ENCODE measurements around the gene SPART.

The SPART gene

GRCh38 chr13:36343766-36344165 is 2.4 kb downstream of the SPART start:
- H3K9ac ChIP-seq (ENCODE audit: low read depth, low read length, poor library complexity, severe bottlenecking), result peak overlapping the region; percentile 23
- peak overlapping the region; percentile 62 for H3K4me2 ChIP-seq (ENCODE audit: low read depth, low read length, poor library complexity, severe bottlenecking)

GRCh38 chr13:36342715-36343114 is 3.5 kb downstream of the SPART start:
- H3K4me1 ChIP-seq (ENCODE audit: insufficient read depth, low read length, poor library complexity, severe bottlenecking), result no peaks in the 10 kb centered on the region
- no peak for TF ChIP-seq EZH2phosphoT487 (IDR thresholded peaks at IDR 0.05; ENCODE audit: borderline replicate concordance)
- TF ChIP-seq, protein P1, sequence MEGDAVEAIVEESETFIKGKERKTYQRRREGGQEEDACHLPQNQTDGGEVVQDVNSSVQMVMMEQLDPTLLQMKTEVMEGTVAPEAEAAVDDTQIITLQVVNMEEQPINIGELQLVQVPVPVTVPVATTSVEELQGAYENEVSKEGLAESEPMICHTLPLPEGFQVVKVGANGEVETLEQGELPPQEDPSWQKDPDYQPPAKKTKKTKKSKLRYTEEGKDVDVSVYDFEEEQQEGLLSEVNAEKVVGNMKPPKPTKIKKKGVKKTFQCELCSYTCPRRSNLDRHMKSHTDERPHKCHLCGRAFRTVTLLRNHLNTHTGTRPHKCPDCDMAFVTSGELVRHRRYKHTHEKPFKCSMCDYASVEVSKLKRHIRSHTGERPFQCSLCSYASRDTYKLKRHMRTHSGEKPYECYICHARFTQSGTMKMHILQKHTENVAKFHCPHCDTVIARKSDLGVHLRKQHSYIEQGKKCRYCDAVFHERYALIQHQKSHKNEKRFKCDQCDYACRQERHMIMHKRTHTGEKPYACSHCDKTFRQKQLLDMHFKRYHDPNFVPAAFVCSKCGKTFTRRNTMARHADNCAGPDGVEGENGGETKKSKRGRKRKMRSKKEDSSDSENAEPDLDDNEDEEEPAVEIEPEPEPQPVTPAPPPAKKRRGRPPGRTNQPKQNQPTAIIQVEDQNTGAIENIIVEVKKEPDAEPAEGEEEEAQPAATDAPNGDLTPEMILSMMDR (conservative IDR thresholded peaks at IDR 0.05; ENCODE audit: low read length), result no peak
- no peaks in the 10 kb centered on the region for H3F3A ChIP-seq (ENCODE audit: low read depth)
- no peak overlapping the region for H3K4me3 ChIP-seq (ENCODE audit: low read length, poor library complexity, severe bottlenecking)
- no peaks in the 10 kb centered on the region for H3K9me3 ChIP-seq (ENCODE audit: insufficient read depth, low read depth, low read length)
- peaks cover 51% of the 10 kb centered on the region for H3K79me2 ChIP-seq (ENCODE audit: insufficient read depth, low read length)
- no peaks in the 10 kb centered on the region for H4K20me1 ChIP-seq (ENCODE audit: insufficient read depth, low read length, poor library complexity, severe bottlenecking)
- H3K9me2 ChIP-seq (replicated peaks; ENCODE audit: low read depth, low read length), result no peaks in the 10 kb centered on the region
- H3K36me3 ChIP-seq (ENCODE audit: insufficient read depth, low read length), result no peaks in the 10 kb centered on the region
- H2AFZ ChIP-seq (ENCODE audit: low read length), result no peak overlapping the region
- peak overlapping the region; percentile 62 for H3K4me2 ChIP-seq (ENCODE audit: low read depth, low read length, poor library complexity, severe bottlenecking)
- H3K27me3 ChIP-seq (ENCODE audit: insufficient read depth, low read length, poor library complexity, severe bottlenecking), result no peaks in the 10 kb centered on the region
- H3K9ac ChIP-seq (ENCODE audit: low read depth, low read length, poor library complexity, severe bottlenecking), result no peak overlapping the region

More at GRCh38 chr13:36343766-36344165, 2.4 kb downstream of the SPART start:
- no peaks in the 10 kb centered on the region for H3K36me3 ChIP-seq (ENCODE audit: insufficient read depth, low read length)
- H3K4me1 ChIP-seq (ENCODE audit: insufficient read depth, low read length, poor library complexity, severe bottlenecking), result no peaks in the 10 kb centered on the region
- H4K20me1 ChIP-seq (ENCODE audit: insufficient read depth, low read length, poor library complexity, severe bottlenecking), result no peaks in the 10 kb centered on the region
- H2AFZ ChIP-seq (ENCODE audit: low read length), result no peak overlapping the region
- H3F3A ChIP-seq (ENCODE audit: low read depth), result no peaks in the 10 kb centered on the region
- peaks cover 41% of the 10 kb centered on the region for H3K79me2 ChIP-seq (ENCODE audit: insufficient read depth, low read length)
- TF ChIP-seq, protein P1 (conservative IDR thresholded peaks at IDR 0.05; ENCODE audit: low read length), result no peak
- TF ChIP-seq EZH2phosphoT487 (IDR thresholded peaks at IDR 0.05; ENCODE audit: borderline replicate concordance), result no peak
- no peaks in the 10 kb centered on the region for H3K9me2 ChIP-seq (replicated peaks; ENCODE audit: low read depth, low read length)
- peak overlapping the region; percentile 80 for H3K4me3 ChIP-seq (ENCODE audit: low read length, poor library complexity, severe bottlenecking)
- H3K27me3 ChIP-seq (ENCODE audit: insufficient read depth, low read length, poor library complexity, severe bottlenecking), result no peaks in the 10 kb centered on the region
- H3K9me3 ChIP-seq (ENCODE audit: insufficient read depth, low read depth, low read length), result no peaks in the 10 kb centered on the region

DNA sequence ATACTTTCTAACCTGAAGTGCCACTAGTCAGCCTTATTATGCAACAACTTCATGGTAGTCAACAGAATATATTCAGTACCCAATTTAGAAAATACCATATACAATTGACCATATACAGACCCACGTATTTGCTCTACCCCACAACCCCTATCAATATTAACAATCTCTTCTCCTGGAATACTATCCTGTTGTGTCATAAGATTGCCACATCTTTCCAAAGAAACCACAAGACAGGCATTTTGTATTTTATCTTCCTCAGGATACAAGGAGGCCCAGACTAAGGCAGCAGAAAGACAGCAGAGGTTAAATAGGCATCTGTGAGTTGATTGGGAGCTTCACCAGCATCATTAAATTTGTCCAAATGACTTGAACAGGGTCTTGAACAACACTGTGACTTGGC is 4.5 kb downstream of the SPART start:
- peaks cover 2% of the 10 kb centered on the region for H4K20me1 ChIP-seq (ENCODE audit: insufficient read depth, low read length, poor library complexity, severe bottlenecking)
- TF ChIP-seq, protein P1 (conservative IDR thresholded peaks at IDR 0.05; ENCODE audit: low read length), result no peak
- no peak for TF ChIP-seq EZH2phosphoT487 (IDR thresholded peaks at IDR 0.05; ENCODE audit: borderline replicate concordance)
- H2AFZ ChIP-seq (ENCODE audit: low read length), result no peak overlapping the region
- H3K4me1 ChIP-seq (ENCODE audit: insufficient read depth, low read length, poor library complexity, severe bottlenecking), result no peaks in the 10 kb centered on the region
- no peaks in the 10 kb centered on the region for H3F3A ChIP-seq (ENCODE audit: low read depth)
- H3K4me3 ChIP-seq (ENCODE audit: low read length, poor library complexity, severe bottlenecking), result no peak overlapping the region
- no peak overlapping the region for H3K9ac ChIP-seq (ENCODE audit: low read depth, low read length, poor library complexity, severe bottlenecking)
- H3K27me3 ChIP-seq (ENCODE audit: insufficient read depth, low read length, poor library complexity, severe bottlenecking), result no peaks in the 10 kb centered on the region
- no peaks in the 10 kb centered on the region for H3K9me2 ChIP-seq (replicated peaks; ENCODE audit: low read depth, low read length)
- no peaks in the 10 kb centered on the region for H3K36me3 ChIP-seq (ENCODE audit: insufficient read depth, low read length)
- H3K79me2 ChIP-seq (ENCODE audit: insufficient read depth, low read length), result peaks cover 58% of the 10 kb centered on the region
- H3K9me3 ChIP-seq (ENCODE audit: insufficient read depth, low read depth, low read length), result no peaks in the 10 kb centered on the region
- H3K4me2 ChIP-seq (ENCODE audit: low read depth, low read length, poor library complexity, severe bottlenecking), result peak overlapping the region; percentile 62
